Hematopoietic multipotent progenitor cell treated with erythropoietin and hydrocortisone succinate and interleukin-3 and kit ligand, for 8 days (in vitro differentiated cells): Measurements from ENCODE around the gene HIVEP3.

Source experiments
- DNase-seq: peaks from one replicate; pipeline ENCODE4 v3.0.0-alpha.2; 2015

Gene HIVEP3

GRCh38 chr1:41919764-41920397 lies 1.2 kb upstream of the HIVEP3 start:
- DNase-seq = peak; percentile 60

GRCh38 chr1:41919131-41919530 lies 409 bp upstream of the HIVEP3 start:
- no peak for DNase-seq

- DNase-seq = no peak
Measured at GRCh38 chr1:41917835-41918449, 780 bp downstream of the HIVEP3 start.

GRCh38 chr1:41917076-41917475 lies 1.6 kb downstream of the HIVEP3 start:
- no peak for DNase-seq

GRCh38 chr1:41915786-41916571 lies 2.7 kb downstream of the HIVEP3 start:
- peak; percentile 53 for DNase-seq

GRCh38 chr1:41914516-41914915 lies 4.2 kb downstream of the HIVEP3 start:
- peak; percentile 25 for DNase-seq

GRCh38 chr1:41913014-41913413 lies 5.7 kb downstream of the HIVEP3 start:
- no peak for DNase-seq

- no peak for DNase-seq
Measured at GRCh38 chr1:41908288-41908895, 10.3 kb downstream of the HIVEP3 start.

- DNase-seq = no peak
Measured at GRCh38 chr1:41907446-41907845, 11.3 kb downstream of the HIVEP3 start.

- no peak for DNase-seq
Measured at GRCh38 chr1:41906943-41907342, 11.8 kb downstream of the HIVEP3 start.

- no peak for DNase-seq
Measured at GRCh38 chr1:41905093-41905675, 13.5 kb downstream of the HIVEP3 start.

- DNase-seq = no peak
Measured at GRCh38 chr1:41902664-41903063, 16.1 kb downstream of the HIVEP3 start.

GRCh38 chr1:41902159-41902577 lies 16.6 kb downstream of the HIVEP3 start:
- DNase-seq = no peak

GRCh38 chr1:41901551-41901950 lies 17.2 kb downstream of the HIVEP3 start:
- no peak for DNase-seq

- DNase-seq = no peak
Measured at GRCh38 chr1:41900603-41901444, 17.9 kb downstream of the HIVEP3 start.

- no peak for DNase-seq
Measured at GRCh38 chr1:41898191-41898713, 20.5 kb downstream of the HIVEP3 start.

GRCh38 chr1:41895552-41895951 lies 23.2 kb downstream of the HIVEP3 start:
- DNase-seq = no peak

GRCh38 chr1:41894808-41895483 lies 23.8 kb downstream of the HIVEP3 start:
- DNase-seq = no peak

GRCh38 chr1:41894101-41894807 lies 24.5 kb downstream of the HIVEP3 start:
- no peak for DNase-seq

GRCh38 chr1:41892301-41892781 lies 26.4 kb downstream of the HIVEP3 start:
- DNase-seq = no peak
